Subcutaneous abdominal adipose tissue (tissue), 5 donors: Measurements from ENCODE around the gene ACTR3C.
"Not testable (repeated sequence)": the region's sequence is repeated elsewhere in the genome, so short reads cannot be mapped to it uniquely, and the experiment has no call there.

Source experiments
- H3K27ac ChIP-seq: one replicate; pipeline ENCODE4 v1.7.0; 2013; ENCODE audit warnings: low read depth, mild to moderate bottlenecking, inconsistent platforms, low read length, moderate library complexity
- H3K27me3 ChIP-seq, 5 donors: one replicate each; pipeline ENCODE4 v1.7.0; 2013; ENCODE audit warnings: low read length in 5 of 5, inconsistent platforms in 1 of 5; ENCODE audit not compliant: control insufficient read depth in 5 of 5, insufficient read depth in 4 of 5
- H3K36me3 ChIP-seq, 5 donors: one replicate each; pipeline ENCODE4 v1.7.0; 2013; ENCODE audit warnings: low read length in 5 of 5; ENCODE audit not compliant: control insufficient read depth in 5 of 5, insufficient read depth in 5 of 5
- H3K4me1 ChIP-seq, 5 donors: one replicate each; pipeline ENCODE4 v1.7.0; 2013; ENCODE audit warnings: low read length in 5 of 5, mild to moderate bottlenecking in 3 of 5, moderate library complexity in 1 of 5; ENCODE audit not compliant: control insufficient read depth in 5 of 5, insufficient read depth in 5 of 5
- H3K4me3 ChIP-seq, 5 donors: one replicate each; pipeline ENCODE4 v1.7.0; 2013; ENCODE audit warnings: low read length in 5 of 5, low read depth in 1 of 5
- H3K9ac ChIP-seq, 5 donors: one replicate each; pipeline ENCODE4 v1.7.0; 2013; ENCODE audit warnings: low read length in 5 of 5, mild to moderate bottlenecking in 4 of 5, moderate library complexity in 3 of 5
- H3K9me3 ChIP-seq, 5 donors: one replicate each; pipeline ENCODE4 v1.7.0; 2013; ENCODE audit warnings: low read length in 5 of 5; ENCODE audit not compliant: control insufficient read depth in 5 of 5
- donor health status: healthy.
- donor health status: healthy.
- donor health status: healthy.
- donor health status: healthy.
- donor health status: healthy.

ACTR3C gene

GRCh38 chr7:150287815-150288214 is 35.5 kb downstream of the ACTR3C start:
- not testable (repeated sequence) for H3K9ac ChIP-seq, H3K27ac ChIP-seq, H3K9me3 ChIP-seq, H3K27me3 ChIP-seq, H3K4me1 ChIP-seq, H3K4me3 ChIP-seq, H3K36me3 ChIP-seq

GRCh38 chr7:150285849-150286754 is 37.2 kb downstream of the ACTR3C start:
- H3K36me3 ChIP-seq, H3K9me3 ChIP-seq, H3K27me3 ChIP-seq, H3K4me3 ChIP-seq, H3K4me1 ChIP-seq, H3K27ac ChIP-seq, H3K9ac ChIP-seq: not testable (repeated sequence)

- H3K4me3 ChIP-seq, H3K9ac ChIP-seq, H3K27me3 ChIP-seq, H3K36me3 ChIP-seq, H3K4me1 ChIP-seq, H3K9me3 ChIP-seq, H3K27ac ChIP-seq: not testable (repeated sequence)
These were observed 39.7 kb downstream of the ACTR3C start for GRCh38 chr7:150283608-150284007.

- not testable (repeated sequence) for H3K9ac ChIP-seq, H3K4me1 ChIP-seq, H3K27me3 ChIP-seq, H3K27ac ChIP-seq, H3K36me3 ChIP-seq, H3K9me3 ChIP-seq, H3K4me3 ChIP-seq
These were observed 40.2 kb downstream of the ACTR3C start for GRCh38 chr7:150283111-150283510.

GRCh38 chr7:150281681-150282403 is 41.5 kb downstream of the ACTR3C start:
- not testable (repeated sequence) for H3K9me3 ChIP-seq, H3K27ac ChIP-seq, H3K9ac ChIP-seq, H3K4me3 ChIP-seq, H3K4me1 ChIP-seq, H3K36me3 ChIP-seq, H3K27me3 ChIP-seq

GRCh38 chr7:150278383-150278782 is 45.0 kb downstream of the ACTR3C start:
- not testable (repeated sequence) for H3K9me3 ChIP-seq, H3K27me3 ChIP-seq, H3K4me3 ChIP-seq, H3K9ac ChIP-seq, H3K4me1 ChIP-seq, H3K27ac ChIP-seq, H3K36me3 ChIP-seq

GRCh38 chr7:150276132-150276695 is 47.1 kb downstream of the ACTR3C start:
- not testable (repeated sequence) for H3K9ac ChIP-seq

GRCh38 chr7:150271898-150272297 is 51.4 kb downstream of the ACTR3C start:
- not testable (repeated sequence) for H3K9me3 ChIP-seq, H3K4me3 ChIP-seq, H3K36me3 ChIP-seq, H3K4me1 ChIP-seq, H3K27ac ChIP-seq, H3K27me3 ChIP-seq, H3K9ac ChIP-seq

More at GRCh38 chr7:150276132-150276695, 47.1 kb downstream of the ACTR3C start:
- not testable (repeated sequence) for H3K4me1 ChIP-seq, H3K27me3 ChIP-seq, H3K9me3 ChIP-seq, H3K36me3 ChIP-seq, H3K27ac ChIP-seq, H3K4me3 ChIP-seq

GRCh38 chr7:150270101-150270824 is 53.1 kb downstream of the ACTR3C start:
- H3K4me1 ChIP-seq, H3K36me3 ChIP-seq, H3K27ac ChIP-seq, H3K9me3 ChIP-seq, H3K27me3 ChIP-seq, H3K4me3 ChIP-seq, H3K9ac ChIP-seq: not testable (repeated sequence)

GRCh38 chr7:150268798-150269197 is 54.5 kb downstream of the ACTR3C start:
- not testable (repeated sequence) for H3K36me3 ChIP-seq, H3K27me3 ChIP-seq, H3K9ac ChIP-seq, H3K4me1 ChIP-seq, H3K9me3 ChIP-seq, H3K4me3 ChIP-seq, H3K27ac ChIP-seq
